C4-2B (cell line): ENCODE results near the gene CDKN1A.

Experiments
- H3K27ac ChIP-seq: fragments of 450-650 bp; 2 replicates; pipeline ENCODE4 v1.5.1; 2017
- CTCF ChIP-seq: fragments of 450-650 bp; conservative IDR thresholded peaks from 2 replicates; pipeline ENCODE4 v1.5.1; 2017; ENCODE audit warnings: mild to moderate bottlenecking
- ZFX ChIP-seq: fragments of 450-650 bp; IDR thresholded peaks from 2 replicates; pipeline ENCODE4 v1.6.1; 2017

CDKN1A gene

GRCh38 chr6:36636687-36637418 lies 41.7 kb upstream of the CDKN1A start:
- no peak overlapping the region for H3K27ac ChIP-seq
- TF ChIP-seq CTCF (no peak), ZFX (no peak)

GRCh38 chr6:36638579-36638978 lies 39.9 kb upstream of the CDKN1A start:
- TF ChIP-seq ZFX (no peak), CTCF (no peak)
- H3K27ac ChIP-seq, result no peak overlapping the region

DNA sequence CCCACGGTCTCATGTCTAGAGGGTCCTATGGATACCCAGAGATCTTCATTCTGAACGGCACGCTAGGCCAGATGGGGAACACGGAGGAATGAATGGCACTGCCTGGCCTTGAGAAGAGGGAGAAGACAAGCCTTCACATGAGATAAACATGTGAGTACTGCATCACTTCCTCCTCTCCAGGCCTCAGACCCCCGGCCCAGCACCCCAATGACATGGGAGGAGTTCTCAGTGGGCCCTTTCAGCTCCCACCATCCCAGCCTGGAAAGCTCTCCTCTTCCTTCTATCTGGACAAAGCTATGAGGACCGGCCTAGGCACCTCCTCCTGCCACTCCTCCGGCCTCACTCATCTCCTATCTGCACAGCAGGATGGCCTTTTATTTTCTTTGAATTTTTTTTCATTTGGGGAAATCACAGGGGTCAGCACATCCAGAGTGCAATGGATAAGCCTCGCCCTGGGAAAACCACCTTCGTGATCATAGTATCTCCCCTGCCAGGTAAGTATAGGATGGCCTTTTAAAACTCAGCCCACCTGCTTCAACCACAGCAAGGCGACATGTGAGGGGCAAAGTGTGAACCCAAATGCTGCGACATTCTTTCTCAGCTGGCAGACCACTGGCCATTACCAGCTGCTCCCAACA lies 39.2 kb upstream of the CDKN1A start:
- TF ChIP-seq CTCF (no peak), ZFX (no peak)
- no peak overlapping the region for H3K27ac ChIP-seq

GRCh38 chr6:36641543-36641942 lies 37.0 kb upstream of the CDKN1A start:
- no peak overlapping the region for H3K27ac ChIP-seq
- TF ChIP-seq CTCF (no peak), ZFX (no peak)

DNA sequence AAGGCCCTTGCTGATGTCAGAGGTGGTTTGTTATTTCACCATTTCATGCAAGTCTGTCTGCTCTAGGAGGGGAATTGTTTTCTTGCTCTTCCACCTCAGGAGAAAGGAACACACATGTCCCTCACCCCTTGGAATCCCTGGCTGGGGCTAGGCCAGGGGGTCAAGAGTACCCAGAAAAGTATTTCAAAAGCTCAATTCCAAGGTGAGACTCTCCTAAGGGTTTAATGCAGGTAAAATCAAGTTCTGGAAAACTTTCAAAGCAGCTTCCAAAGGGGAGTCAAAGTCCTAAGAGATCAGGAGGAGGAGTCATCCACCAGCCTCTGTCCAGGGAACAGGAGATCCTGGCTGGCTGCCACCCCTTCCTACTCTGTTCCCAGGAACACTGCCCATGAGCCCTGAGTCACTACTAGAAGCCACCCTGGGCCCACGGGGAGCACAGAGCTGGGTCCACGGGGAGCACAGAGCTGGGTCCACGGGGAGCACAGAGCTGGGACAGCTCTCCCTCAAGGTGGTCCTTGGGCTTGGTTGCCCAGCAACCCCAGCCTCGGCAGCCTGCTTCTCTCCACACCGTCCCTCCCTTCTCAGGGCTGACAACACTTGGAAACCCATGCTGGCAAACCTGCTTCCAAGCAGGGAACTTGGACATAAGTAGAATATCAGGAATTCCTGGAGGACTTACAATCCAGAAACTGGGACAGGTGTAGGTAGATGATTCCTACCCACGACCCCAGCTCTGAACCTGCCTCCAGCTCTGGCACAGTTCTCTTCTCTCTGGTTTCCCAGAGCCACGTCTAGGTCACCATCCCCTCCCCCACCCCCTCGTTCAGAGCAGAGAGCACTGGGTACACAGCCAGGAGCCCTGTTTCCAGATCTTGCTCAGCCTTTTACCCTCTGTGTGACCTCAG lies 35.3 kb upstream of the CDKN1A start:
- H3K27ac ChIP-seq, result peak overlapping the region; percentile 39

DNA sequence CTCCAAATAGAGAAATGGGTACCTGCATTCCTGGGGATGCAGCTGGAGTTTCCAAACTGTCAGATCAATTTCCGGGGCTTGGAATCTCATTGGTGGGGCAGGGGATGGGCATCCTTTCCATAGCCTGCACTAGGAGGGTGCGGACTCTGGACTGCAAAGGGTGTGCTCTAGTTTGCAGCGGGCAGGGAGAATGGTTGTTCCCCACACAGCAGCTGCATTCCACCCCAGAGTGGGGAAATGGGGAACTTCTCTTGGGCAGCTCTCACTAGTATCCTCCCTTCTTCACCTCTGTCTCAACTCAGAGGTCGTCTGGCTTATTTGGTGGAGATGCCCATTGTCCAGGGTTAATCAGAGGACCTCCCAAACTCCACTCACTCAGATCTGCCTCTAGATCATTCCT lies 34.5 kb upstream of the CDKN1A start:
- peak overlapping the region; percentile 39 for H3K27ac ChIP-seq

More for the DNA sequence above, 35.3 kb upstream of the CDKN1A start:
- TF ChIP-seq ZFX (no peak), CTCF (no peak)

More for the DNA sequence above, 34.5 kb upstream of the CDKN1A start:
- TF ChIP-seq CTCF, result no peak
- no peak for TF ChIP-seq ZFX
